ELR (cell line): ENCODE measurements around the gene ELP4.
"Not testable (repeated sequence)": the region's sequence is repeated elsewhere in the genome, so short reads cannot be mapped to it uniquely, and the experiment has no call there.

ENCODE experiments used
- DNase-seq: peaks from one replicate; pipeline ENCODE4 v3.0.0-alpha.2; 2015; ENCODE audit warnings: low read depth

The ELP4 gene

GRCh38 chr11:31711137-31711536, 201.6 kb downstream of the ELP4 start:
- DNase-seq = no peak

- DNase-seq = no peak
These were observed 203.3 kb downstream of the ELP4 start for GRCh38 chr11:31712851-31713250.

GRCh38 chr11:31714840-31715239, 205.3 kb downstream of the ELP4 start:
- no peak for DNase-seq

- no peak for DNase-seq
These were observed 210.7 kb downstream of the ELP4 start for GRCh38 chr11:31720225-31720624.

GRCh38 chr11:31720671-31721365, 211.3 kb downstream of the ELP4 start:
- DNase-seq = no peak

- DNase-seq = no peak
These were observed 213.2 kb downstream of the ELP4 start for GRCh38 chr11:31722754-31723153.

GRCh38 chr11:31725176-31725575, 215.6 kb downstream of the ELP4 start:
- DNase-seq = no peak

- DNase-seq = no peak
These were observed 218.9 kb downstream of the ELP4 start for GRCh38 chr11:31728432-31728831.

GRCh38 chr11:31740131-31740530, 230.6 kb downstream of the ELP4 start:
- no peak for DNase-seq

- not testable (repeated sequence) for DNase-seq
These were observed 231.3 kb downstream of the ELP4 start for GRCh38 chr11:31740731-31741368.

- DNase-seq = no peak
These were observed 238.0 kb downstream of the ELP4 start for GRCh38 chr11:31747581-31747980.

GRCh38 chr11:31757260-31757835, 247.8 kb downstream of the ELP4 start:
- no peak for DNase-seq

GRCh38 chr11:31761636-31762035, 252.1 kb downstream of the ELP4 start:
- no peak for DNase-seq

- no peak for DNase-seq
These were observed 253.7 kb downstream of the ELP4 start for GRCh38 chr11:31763296-31763695.

- no peak for DNase-seq
These were observed 254.7 kb downstream of the ELP4 start for GRCh38 chr11:31764261-31764660.

GRCh38 chr11:31764766-31765165, 255.2 kb downstream of the ELP4 start:
- no peak for DNase-seq

GRCh38 chr11:31767066-31767465, 257.5 kb downstream of the ELP4 start:
- no peak for DNase-seq

GRCh38 chr11:31767685-31768084, 258.1 kb downstream of the ELP4 start:
- DNase-seq = no peak

- no peak for DNase-seq
These were observed 259.4 kb downstream of the ELP4 start for GRCh38 chr11:31768749-31769640.

GRCh38 chr11:31770011-31770700, 260.6 kb downstream of the ELP4 start:
- DNase-seq = no peak

GRCh38 chr11:31772412-31772811, 262.8 kb downstream of the ELP4 start:
- no peak for DNase-seq

GRCh38 chr11:31779374-31779791, 269.8 kb downstream of the ELP4 start:
- peak; percentile 80 for DNase-seq
